Stimulated activated CD8-positive, alpha-beta memory T cell treated with anti-CD3 and anti-CD28 coated beads, Interleukin-7, amount 100 ng/mL, for 1 hour (primary cell): ENCODE data around the gene NTNG2.
A peak's percentile ranks its signal among the peaks of the same experiment; 100 is the strongest.

Source experiments
- DNase-seq, 2 donors: peaks; one replicate each; pipeline ENCODE4 v3.0.0-alpha.2; 2020; ENCODE audit warnings: low read depth in 2 of 2

NTNG2 gene

GRCh38 chr9:132204883-132205282, 43.0 kb downstream of the NTNG2 start:
- DNase-seq, result no peak

- no peak for DNase-seq
Observed at GRCh38 chr9:132207215-132207614, 45.4 kb downstream of the NTNG2 start.

DNA sequence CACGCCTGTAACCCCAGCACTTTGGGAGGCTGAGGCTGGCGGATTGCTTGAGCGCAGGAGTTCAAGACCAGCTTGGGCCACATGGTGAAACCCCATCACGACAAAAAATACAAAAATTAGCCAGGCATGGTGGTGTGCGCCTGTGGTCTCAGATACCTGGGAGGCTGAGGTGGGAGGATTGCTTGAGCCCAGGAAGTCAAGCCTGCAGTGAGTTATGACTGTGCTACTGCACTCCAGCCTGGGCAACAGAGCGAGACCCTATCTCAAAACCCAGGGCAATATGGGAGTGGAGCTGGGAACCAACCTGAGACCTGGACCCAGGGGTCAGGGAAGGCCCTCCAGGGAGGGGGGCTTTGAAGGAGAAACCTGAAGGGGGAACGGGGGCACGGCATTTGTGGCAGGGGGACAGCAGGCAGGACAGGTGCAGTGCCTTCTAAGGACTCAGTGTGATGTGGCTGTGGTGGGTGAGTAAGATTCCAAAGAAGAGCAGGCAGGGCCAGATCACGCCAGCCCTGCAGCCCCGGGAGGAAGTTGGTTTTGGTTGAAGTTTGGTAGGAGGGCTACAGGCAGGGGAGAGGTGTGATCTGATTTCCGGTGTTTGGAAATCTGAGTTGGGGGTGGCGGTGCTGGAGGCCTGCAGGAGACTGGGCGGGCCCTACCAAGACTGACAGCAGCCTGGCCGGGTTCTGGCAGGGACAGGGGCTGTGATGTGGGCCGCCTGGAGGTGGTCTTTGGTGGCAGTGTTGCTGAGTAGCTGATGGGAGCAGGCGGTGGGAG, 46.2 kb downstream of the NTNG2 start:
- no peak for DNase-seq

DNA sequence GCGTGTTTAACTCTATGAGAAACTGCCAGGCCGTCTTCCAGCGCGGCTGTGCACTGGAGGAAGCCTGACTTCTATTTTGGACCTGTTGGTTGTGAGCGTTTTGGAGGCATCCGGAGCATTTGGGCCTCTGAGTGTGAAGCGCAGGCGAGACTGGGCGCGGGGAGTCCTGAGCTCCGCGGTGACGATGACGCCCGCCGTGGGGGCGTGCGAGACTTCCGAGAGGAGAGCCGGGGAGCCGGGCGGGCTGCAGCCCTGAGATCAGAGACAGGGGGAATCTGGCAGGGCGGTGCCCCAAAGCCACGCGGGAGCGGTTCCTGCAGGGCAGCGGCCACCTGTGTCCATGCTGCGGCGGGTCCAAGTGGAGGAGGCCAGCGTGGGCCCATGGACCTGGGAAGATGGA, 47.4 kb downstream of the NTNG2 start:
- DNase-seq, result no peak

GRCh38 chr9:132210472-132211145, 48.8 kb downstream of the NTNG2 start:
- DNase-seq, result no peak

DNA sequence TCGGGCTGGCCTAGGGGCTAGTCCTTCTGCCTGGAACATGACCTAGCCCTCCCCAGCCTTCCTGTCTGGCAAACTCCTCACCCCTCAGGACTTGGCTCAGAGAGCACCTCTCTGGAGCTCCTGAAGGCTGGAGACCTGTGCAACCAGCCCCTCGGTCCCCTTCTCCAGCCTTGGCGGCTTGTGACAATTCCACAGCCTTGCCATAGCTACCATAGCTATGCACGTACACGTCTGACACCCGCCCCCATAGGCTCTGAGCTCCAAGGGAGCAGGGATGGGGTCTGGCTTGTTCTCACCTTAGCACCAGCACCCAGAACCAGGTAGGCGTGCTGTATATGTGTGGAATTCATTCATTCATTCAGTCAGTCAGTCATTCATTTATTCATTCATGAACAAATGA, 49.7 kb downstream of the NTNG2 start:
- DNase-seq, result no peak

GRCh38 chr9:132214027-132214622, 52.3 kb downstream of the NTNG2 start:
- DNase-seq, result no peak

- DNase-seq, result no peak
Observed at GRCh38 chr9:132216861-132217619, 55.2 kb downstream of the NTNG2 start.

GRCh38 chr9:132218208-132218607, 56.4 kb downstream of the NTNG2 start:
- DNase-seq, result no peak

- no peak for DNase-seq
Observed at GRCh38 chr9:132221941-132222340, 60.1 kb downstream of the NTNG2 start.

DNA sequence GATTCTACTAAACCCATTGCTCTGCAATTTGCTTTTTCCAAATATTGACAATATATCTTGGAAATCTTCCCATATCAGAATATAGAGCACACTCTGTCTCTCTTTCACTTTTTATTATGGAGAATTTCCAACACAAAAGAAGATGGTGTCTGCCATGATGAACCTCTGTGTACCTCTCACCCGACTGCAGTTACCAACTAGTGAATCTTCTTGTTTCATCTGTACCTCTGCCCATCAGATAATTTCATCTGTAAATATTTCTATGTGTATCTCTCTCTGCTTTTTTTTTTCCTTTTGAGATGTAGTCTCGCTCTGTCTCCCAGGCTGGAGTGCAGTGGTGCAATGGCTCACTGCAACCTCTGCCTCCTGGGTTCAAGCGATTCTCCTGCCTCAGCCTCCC, 62.8 kb downstream of the NTNG2 start:
- no peak for DNase-seq

- no peak for DNase-seq
Observed at GRCh38 chr9:132226571-132227430, 64.9 kb downstream of the NTNG2 start.

- no peak for DNase-seq
Observed at GRCh38 chr9:132228062-132228461, 66.2 kb downstream of the NTNG2 start.

DNA sequence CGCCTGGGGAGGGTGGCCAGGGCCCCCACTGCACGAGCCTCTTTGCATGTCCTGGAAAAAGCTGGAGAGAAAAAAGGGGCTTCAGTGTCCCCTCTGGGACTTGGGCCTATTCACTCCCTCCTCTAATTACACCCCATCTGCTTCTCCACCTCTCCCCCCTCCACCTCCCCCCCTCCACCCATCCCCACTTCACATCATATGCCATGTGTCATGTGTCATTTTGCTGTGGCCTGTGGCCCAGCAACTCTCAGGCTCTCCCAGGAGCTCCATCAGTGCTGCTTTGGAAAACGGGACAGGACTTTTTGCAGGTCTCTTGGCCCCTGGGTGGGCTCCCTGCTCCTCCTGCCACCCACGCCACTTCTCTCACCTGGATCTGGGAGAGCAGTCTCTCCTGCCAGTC, 68.7 kb downstream of the NTNG2 start:
- no peak for DNase-seq

DNA sequence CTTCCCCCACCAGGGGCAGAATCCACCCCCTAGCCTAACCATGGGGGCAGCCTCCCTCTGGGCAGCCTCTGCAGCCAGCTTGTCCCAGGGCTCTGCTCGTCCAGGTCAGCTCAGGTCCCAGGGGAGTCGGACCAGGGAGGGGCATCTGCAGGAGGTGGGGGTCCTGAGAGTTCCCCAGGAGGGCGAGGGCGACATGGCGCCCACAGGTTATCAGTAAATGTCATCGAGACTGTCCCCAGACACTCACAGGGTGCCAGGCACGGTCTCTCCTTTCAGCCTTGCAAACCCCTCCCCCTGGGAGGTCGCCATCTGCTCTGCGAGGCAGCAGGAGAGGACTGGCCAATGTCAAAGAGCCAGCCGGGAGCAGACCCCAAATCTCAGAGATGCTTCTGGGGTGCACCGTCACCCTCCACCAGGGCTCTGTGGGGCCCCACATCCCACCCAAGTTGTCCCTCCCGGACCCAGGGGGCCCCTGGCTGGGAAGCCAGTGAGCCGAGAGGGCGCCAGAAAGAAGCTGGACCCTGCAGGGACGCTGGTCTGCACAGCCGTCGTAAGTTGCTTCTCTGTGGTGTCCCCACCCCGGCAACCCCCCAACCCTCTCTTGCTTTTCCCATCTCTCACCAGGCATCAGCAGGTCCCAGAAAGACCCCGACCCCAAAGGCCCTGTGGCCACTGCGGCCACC, 69.3 kb downstream of the NTNG2 start:
- no peak for DNase-seq

- DNase-seq, result no peak
Observed at GRCh38 chr9:132232522-132232921, 70.7 kb downstream of the NTNG2 start.

DNA sequence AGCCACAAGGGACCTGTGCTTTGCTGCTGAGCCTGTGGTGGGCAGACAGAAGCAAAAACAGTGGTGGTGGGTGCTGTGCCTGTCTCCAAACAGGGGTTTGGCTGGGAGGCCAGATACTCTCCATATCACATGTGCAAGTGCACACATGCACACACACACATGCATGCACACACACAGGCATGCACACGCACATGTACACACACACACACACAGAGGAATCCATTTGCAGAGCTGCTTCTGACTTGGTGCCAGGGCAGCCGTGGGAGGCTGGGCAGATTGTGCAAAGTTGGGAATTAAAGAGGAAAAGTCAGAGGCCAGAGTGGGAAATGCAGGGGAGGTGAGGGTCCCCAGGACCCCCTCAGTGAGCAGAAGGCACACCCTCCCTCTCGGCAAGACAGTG, 71.3 kb downstream of the NTNG2 start:
- no peak for DNase-seq

GRCh38 chr9:132234535-132234934, 72.7 kb downstream of the NTNG2 start:
- no peak for DNase-seq

- DNase-seq, result no peak
Observed at GRCh38 chr9:132235125-132235524, 73.3 kb downstream of the NTNG2 start.

- DNase-seq, result peak; percentile 60 to 75
Observed at GRCh38 chr9:132235894-132236661, 74.2 kb downstream of the NTNG2 start.
